Measurements from ENCODE around the gene KRTAP5-2.
"Not testable (repeated sequence)": the region's sequence is repeated elsewhere in the genome, so short reads cannot be mapped to it uniquely, and the experiment has no call there.

- not testable (repeated sequence) for TF ChIP-seq CTCF (IDR thresholded peaks at IDR 0.05); EP300 (IDR thresholded peaks at IDR 0.05; ENCODE audit: low read depth); POLR2A (IDR thresholded peaks at IDR 0.05); POLR2AphosphoS5 (IDR thresholded peaks at IDR 0.05)
Measured at GRCh38 chr11:1596576-1597121, 1.4 kb downstream of the KRTAP5-2 start.
